Activated CD8-positive, alpha-beta memory T cell treated with anti-CD3 and anti-CD28 coated beads, Interleukin-2, amount 50 U/mL, for 1 hour (primary cell): ENCODE data around the gene PRKRIP1.
"Not testable (repeated sequence)": the region's sequence is repeated elsewhere in the genome, so short reads cannot be mapped to it uniquely, and the experiment has no call there.

Experiments
- DNase-seq: peaks from one replicate; pipeline ENCODE4 v3.0.0-alpha.2; 2020; ENCODE audit errors: extremely low read depth

Gene PRKRIP1

GRCh38 chr7:102457352-102457924, 61.3 kb downstream of the PRKRIP1 start:
- DNase-seq: no peak

GRCh38 chr7:102459221-102459844, 63.2 kb downstream of the PRKRIP1 start:
- DNase-seq: no peak

- DNase-seq: no peak
Measured at GRCh38 chr7:102460467-102460866, 64.3 kb downstream of the PRKRIP1 start.

DNA sequence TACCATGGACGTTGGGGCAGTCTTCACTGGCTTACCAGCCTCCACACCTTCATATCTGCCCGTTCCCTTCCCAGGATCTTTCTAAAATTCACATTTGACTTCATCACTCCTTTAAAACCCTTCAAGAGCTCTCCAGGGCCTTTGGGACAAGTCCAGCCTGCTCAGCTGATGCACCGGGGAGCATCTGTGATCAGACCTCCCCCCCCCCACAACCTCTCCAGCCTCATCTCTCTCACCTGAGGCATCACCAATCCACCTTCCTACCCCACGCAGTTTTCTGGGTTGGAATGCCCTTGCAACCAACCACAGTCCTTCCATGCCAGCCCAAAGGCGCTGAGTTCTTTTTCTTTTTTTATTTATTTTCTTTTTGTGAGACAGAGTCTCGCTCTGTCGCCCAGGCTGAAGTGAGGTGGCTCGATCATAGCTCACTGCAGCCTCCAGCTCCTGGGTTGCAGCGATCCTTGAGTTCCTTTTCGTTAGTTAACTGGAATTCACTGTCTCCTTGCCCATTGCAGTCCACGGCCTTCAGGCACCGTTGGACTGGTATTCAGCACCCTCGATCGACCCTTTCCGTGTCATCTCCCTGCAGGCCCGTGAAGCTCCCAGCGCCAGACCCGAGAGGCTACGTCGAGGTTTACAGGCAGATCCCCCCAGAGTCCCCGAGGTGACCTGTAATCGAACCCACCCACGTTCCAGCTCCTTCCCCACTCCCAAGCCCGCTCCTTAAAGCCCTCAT, 67.8 kb downstream of the PRKRIP1 start:
- no peak for DNase-seq

GRCh38 chr7:102464577-102465280, 68.6 kb downstream of the PRKRIP1 start, which contains the start of the genes ALKBH4 and LRWD1:
Gene ALKBH4 (minus strand): TSS chr7:102464863. CDS start chr7:102464836, 27 bp downstream.
Gene LRWD1 (plus strand): TSS chr7:102464984. CDS start chr7:102465081, 97 bp downstream.
- peak; percentile 76 for DNase-seq

DNA sequence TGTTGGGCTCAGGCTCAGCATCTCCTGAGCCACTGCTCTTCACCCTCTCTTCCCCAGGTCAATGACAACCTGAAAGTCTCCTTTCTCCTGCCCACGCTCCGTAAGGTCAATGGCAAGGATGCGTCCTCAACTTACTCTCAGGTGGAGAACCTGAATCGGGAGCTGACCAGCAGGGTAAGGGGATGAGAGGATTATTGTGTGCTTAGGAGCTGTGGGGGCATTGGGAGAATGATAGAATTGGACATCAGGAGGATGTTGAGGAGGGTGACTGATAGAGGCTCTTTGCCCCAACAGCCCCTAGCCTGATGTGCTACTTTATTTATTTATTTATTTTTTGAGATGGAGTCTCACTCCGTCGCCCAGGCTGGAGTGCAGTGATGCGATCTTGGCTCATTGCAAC, 69.9 kb downstream of the PRKRIP1 start:
- no peak for DNase-seq

DNA sequence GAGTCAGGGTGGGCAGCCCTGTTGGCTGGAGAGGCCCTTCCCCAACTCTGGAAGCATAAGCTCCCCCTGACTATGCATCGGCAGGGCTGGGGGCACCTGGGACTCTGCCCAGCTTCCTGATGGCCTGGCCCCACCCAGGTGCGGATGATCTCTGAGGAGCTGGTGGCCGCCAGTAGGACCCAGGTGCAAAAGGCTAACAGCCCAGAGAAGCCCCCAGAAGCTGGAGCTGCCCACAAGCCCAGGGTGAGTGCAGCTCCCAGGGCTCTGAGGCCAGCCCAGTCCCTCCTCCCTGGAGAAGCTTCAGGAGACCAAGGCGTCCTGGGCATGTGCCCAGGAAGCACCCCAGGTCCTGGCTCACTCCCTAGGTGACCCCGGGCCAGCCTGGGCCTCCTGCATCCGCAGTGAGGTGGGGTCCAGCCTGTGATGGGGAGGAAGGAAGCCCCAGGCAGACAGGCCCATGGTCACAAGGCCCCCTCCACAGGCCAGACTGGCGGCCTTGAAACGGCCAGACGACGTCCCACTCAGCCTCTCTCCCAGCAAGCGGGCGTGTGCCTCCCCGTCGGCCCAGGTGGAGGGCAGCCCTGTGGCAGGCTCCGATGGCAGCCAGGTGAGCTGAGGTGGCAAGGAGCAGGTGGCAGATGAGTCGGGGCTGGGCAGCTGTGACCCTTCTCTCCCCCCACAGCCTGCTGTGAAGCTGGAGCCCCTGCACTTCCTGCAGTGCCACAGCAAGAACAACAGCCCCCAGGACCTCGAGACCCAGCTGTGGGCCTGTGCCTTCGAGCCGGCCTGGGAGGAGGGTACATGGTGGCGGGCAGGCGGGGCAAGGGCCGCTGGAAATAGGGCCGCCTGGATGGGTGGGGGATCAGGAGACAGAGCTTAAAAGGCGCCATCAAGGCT, 71.7 kb downstream of the PRKRIP1 start:
- DNase-seq: no peak

DNA sequence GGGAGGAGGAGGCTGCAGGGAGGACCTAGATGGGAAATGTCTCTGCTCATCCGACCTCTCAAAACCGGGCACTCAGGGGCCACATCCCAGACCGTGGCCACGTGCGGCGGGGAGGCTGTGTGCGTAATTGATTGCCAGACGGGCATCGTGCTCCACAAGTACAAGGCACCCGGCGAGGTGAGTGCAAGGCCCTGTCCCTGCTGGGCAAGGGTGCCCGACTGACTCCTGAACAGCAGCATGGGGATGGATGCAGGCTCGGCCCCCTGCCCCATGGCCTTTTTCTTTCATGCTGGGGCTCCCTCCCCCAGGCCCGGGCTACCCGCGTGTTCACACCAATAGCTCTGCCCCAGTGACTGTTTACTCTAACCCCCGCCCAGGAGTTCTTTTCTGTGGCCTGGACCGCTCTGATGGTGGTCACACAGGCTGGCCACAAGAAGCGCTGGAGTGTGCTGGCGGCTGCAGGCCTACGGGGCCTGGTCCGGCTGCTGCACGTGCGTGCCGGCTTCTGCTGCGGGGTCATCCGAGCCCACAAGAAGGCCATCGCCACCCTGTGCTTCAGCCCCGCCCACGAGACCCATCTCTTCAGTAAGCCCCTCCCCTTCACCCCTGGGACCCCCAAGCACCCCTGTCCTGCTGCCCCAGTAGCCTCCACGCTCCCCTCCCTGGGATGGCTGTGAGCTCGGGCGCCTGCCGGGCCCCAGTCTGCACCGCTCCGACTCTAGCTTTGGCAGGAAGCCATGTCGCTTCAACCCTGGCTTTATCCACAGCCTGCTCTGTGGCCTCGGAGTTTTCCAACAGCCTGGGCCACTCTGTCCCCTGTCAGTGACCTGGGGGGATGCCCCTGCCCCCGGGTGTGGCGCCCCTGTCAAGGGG, 72.6 kb downstream of the PRKRIP1 start:
- no peak for DNase-seq

- DNase-seq: no peak
Measured at GRCh38 chr7:102469351-102469971, 73.3 kb downstream of the PRKRIP1 start.

- DNase-seq: no peak
Measured at GRCh38 chr7:102469972-102470825, 74.0 kb downstream of the PRKRIP1 start.

DNA sequence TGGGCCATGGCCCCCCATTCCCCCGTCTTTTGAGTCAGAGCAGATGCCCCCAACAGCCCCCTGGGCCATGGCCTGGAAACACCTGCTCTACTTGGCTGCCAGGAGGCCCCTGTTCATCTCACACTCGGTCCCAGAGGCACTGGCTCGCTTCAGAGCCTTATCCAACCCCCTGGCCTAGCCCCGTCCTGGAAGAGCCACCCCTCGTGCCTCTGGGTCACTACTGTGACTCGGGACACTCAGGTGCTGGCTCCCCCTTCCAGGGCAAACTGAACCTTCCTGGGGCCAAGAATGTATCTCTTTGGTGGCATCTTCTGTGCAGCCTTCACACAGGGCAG, 75.6 kb downstream of the PRKRIP1 start:
- DNase-seq: no peak

DNA sequence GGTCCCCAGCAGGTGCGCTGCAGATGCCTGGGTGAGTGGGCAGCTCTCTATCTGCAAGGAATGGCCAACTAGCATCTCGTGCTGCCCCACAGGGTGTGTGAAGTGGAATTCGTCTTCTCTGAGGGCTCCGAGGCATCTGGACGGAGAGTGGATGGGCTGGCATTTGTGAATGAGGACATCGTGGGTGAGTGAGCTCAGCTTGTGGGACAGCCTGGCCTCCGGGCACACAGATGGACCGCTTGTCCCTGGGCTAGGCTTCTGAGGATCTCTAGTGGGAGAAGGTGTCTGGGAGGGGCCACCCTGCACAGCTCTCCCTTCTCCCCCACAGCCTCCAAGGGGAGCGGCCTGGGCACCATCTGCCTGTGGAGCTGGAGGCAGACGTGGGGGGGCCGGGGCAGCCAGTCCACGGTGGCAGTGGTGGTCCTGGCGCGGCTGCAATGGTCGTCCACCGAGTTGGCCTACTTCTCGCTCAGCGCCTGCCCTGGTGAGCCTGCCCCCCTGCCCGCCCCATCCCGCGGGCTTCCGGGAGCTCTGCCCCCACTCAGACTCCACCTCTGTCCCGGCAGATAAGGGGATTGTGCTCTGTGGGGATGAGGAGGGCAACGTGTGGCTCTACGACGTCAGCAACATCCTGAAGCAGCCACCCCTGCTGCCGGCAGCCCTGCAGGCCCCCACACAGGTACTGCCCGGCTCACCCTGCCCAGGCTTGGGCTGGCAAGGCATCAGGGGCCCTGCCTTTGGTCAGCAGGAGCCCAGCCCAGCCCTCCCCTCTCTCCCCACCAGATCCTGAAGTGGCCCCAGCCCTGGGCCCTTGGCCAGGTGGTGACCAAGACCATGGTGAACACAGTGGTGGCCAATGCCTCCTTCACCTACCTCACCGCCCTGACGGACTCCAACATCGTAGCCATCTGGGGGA, 76.2 kb downstream of the PRKRIP1 start:
- no peak for DNase-seq

- no peak for DNase-seq
Measured at GRCh38 chr7:102473271-102473991, 77.3 kb downstream of the PRKRIP1 start.

DNA sequence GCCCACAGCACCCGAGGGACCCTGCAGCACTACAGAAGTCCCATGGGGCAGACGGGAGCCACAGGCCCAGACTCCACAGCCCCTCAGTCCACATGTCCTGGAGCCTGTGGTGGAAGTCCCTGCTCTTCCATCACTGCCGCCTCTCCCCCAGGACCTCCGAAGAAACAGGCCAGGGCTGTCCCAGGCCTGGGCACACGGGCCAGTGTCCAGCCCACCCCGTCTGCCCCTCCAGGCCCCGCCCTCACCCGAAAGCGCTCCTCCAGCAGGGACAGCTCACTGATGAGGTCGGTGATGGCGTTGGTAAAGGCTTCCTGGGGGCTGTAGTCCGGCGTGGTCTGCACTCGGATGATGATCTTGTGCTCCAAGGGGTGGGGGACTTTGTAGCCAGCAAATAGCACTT, 78.0 kb downstream of the PRKRIP1 start:
- not testable (repeated sequence) for DNase-seq

- not testable (repeated sequence) for DNase-seq
Measured at GRCh38 chr7:102474736-102475435, 78.7 kb downstream of the PRKRIP1 start.
